ENCODE results near the gene MLLT10. TPM values are rescaled to one million over a fixed set of nuclear protein-coding genes. Genes with fewer than 3 reads are reported as not detected.

Gene MLLT10
- polyA plus RNA-seq, 12 donors = 26.3 to 48.2 (median 29.8) TPM; not detected in 1

DNA sequence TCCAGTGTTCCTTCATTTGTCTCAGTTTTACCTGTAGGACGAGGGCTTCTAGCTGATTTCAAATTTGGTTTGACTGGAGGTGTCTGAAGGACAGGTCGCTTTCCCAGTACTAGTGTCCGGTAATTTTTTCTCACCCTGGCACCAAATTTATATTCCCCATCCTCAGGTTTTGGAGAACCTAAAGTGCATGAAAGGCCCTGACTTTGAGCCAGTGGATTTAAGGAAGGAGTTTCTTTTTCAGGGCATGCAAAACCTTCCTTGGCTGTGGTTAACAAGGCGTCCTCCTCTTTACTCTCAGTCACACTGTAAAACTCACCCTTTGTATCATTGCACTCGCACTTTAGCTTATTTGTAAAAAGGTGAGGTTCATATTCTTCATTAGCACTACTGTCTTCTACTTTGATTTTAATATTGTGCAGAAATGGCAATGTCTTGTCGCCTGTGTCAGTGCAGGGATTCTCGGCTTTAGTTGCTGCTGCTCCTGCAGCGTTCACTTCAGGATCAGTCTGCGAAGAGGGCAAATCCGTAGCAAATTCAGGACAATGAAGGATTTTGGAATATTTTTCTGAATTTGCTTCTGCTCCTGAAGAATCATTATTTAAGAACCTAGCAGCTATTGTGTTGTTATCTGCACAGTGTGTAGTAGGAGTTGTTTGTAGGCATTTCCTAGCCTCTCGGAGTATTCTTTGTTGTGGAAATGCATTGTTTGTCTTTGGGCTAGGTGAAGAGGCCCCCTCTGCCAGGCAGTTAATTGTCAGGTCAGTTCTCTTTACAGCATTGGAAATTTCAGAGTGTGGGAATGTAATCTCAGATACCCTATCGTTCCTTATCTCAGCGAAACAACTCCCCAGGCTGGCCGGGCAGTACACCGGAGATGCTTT is 18.4 kb upstream of the MLLT10 start:
- no peak for DNase-seq

DNA sequence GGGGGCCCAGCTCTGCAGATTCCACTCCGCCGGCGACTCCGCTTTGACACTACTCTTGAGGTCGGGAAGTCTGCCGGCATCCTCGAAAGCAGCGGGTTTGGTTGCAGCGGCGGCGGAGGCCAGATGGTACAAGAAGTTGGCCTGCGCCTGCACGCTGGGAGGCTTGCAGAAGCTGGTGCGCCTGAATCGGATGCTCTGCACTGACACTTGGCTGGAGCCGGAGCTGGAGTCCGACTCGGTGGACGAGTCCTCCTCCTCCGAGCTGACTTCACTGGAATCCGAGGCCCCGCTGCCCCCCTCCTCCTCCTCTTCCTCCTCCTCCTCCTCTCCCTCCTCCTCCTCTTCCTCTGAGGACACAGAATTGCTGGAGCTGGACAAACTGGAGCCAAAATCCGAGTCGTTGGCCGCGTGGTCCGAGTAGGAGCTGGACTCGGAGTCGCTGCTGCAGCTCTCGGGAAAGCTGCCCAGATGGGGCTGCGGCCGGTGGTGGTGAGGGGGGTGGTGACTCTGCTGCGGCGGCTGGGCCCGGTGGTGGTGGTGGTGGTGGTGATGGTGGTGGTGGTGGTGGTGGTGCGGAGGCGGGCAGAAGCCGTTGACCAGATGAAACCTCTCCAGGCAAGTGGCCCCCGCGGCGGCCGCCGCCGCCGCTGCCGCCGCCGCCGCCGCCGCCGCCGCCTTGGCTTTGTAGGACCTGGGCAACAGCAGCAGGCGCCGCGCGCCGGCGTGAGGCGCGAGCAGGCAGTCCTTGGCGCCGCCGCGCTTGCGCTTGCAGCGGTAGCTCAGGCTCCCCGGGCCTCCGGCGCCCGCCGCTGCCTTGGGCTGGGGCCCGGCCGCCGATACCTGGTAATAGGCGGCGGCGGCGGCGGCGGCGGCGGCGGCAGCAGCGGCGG is 17.5 kb upstream of the MLLT10 start:
- peak; percentile 83 for DNase-seq

DNA sequence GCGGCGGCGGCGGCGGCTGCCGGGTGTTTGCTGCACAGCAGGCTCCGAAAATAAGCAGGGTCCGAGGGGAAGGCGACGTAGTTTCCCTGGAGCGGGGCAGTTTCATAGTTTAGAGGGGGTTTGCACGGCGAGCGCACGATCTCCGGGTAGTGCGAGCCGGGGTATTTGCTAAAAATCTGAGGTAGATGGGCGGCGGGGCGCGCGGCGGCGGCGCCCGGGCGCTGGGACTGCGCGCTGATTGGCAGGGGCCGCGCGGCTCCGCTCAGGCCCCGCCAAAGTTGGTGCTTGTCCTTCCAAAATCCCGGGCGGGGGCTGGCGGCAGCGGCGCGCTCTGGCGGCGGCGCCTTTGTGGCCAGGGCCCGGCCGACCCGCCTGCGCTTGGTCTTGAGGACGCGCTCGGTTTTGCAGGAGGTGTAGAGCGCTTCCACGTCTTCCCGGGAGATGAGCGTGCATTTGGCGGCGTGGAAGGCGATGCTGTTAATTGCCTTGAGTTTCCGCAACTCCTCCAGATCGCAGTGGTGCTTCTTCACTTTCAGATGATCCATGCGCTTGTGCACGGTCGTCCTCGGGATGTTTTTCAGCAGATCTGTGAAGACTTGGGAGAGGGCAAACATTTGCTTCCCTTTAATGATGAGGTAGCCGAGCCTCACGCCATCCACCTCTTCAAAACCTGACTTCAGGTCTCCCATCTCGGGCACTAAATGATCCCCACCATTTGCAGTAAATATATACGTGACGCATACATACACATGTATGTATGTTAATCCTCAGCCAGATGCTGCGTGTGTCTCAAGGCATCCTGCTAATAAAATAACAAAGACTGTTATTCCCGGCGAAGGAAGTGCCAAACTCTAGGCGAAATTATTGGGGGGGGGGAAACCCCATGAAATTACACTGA is 16.6 kb upstream of the MLLT10 start:
- no peak for DNase-seq

DNA sequence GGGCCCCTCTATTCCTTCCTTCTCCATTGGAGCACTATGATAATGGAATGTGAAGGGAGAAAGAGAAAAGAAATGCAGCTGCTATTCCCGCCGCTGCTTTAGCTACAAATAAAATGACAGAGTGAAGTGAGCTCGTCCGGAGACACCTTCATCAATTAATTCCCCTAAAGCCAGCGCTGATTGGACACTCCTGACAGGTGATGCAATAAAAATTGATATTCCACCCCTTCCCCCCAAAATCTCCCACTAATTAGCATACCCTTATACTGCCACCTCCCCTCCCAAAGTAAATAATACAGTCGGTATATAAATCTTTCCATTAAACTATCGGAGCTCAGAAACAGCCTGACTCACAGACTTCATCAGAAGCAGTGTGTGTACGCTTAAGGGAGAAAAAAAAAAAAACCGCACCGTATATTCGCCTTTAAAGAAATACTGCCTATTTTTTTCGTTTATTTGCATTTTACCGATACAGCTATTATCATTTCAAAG is 15.8 kb upstream of the MLLT10 start:
- no peak for DNase-seq

DNA sequence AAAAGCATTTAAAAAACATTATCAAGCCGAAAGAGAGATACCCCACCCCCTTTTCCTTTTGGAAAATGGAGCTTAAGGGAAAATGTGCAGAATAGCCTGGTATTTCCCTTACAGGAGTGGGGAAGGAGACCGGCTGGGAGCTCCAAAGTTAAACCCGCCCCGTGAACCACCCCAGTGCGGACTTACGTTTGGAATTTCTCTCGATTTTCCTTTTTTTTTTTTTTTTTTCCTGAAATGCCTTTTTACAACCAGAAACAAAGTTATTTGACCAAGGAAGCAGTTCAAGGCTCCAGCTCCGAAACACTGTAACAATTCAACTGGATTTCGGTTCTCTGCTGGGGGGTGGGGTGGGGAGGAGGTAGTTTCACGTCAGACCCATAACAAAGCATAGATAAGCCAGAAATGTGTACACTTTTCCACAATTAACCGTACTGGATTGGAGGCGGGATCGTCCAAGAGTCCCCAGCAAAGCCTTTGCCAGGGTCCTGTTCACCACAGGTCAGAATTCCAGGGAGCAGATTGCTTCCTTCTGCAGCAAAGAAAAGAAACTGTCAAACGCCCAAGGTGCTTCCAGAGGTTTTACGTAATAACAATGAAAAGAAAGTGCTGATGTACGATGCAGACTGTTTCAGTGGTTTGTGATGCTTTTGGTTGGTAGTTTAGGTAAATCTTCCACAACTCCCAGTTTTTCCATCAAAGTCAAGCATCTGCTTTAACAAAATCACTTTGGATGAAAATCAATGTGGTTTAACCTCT is 15.2 kb upstream of the MLLT10 start:
- DNase-seq = no peak

DNA sequence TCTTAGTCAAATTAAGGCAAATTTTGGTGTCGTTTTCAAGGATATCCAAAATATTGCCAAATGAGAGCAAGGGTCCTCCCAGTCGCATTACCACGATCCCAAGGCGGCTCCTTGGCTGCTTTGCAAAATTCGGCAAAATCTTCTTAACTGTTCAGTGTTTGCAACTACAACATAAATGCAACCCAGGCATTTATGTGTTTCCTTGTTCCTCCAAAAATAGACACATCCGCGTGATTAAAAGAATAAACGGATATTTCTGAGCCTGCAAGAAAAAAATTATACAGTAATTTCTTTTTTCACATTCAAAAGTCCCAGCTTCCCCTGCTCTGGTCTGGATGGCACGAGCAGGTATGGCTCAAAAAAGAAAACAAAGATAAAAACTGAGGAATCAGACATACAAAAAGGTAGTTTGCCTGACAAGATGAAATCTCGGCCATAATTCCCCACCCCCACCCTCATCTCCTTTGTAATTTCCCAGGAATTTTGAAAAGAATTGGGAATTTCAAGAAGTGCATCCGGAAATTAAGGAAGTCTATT is 14.6 kb upstream of the MLLT10 start:
- DNase-seq = no peak

DNA sequence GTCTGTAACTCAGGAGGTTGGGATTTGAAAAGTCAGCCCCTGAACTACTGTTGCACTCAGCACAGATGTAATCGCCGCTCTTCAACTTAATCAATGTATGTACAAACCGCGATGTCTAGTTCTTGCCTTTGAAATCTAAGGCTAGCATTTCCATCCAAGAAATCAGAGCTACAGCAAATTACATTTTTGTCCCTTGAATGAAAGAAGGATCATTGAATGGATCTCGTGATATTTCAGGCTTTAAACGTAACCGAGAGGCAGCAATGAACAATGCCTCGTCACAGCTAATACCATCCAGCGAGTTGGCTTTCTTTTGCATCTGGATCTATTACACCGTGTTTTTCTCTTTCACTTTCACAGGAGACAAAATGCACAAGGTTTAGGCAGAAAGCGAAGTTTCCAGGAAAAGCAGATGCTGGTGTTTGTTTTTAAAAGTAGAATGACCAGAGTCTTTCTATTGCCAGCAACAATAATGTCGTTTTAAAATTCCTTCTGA is 14.0 kb upstream of the MLLT10 start:
- no peak for DNase-seq

DNA sequence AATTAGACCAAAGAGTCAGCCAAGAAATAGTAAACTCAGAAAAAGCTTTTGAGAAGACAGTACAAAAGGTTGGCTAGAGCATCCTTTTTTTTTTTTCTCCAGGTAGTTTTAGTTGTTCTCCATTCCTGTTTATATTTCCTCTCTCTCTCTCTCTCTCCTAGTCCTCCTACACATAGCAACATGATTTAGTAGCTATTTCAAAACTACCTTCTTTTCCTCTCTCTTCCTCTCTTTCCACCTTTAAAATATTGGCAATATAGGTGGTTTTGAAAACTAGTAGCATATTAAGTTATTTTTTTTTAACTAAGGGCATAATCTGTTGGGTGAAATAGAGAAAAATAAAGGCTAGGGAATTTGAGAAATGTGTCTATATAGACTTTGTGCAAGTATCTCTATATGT is 13.5 kb upstream of the MLLT10 start:
- DNase-seq = no peak

DNA sequence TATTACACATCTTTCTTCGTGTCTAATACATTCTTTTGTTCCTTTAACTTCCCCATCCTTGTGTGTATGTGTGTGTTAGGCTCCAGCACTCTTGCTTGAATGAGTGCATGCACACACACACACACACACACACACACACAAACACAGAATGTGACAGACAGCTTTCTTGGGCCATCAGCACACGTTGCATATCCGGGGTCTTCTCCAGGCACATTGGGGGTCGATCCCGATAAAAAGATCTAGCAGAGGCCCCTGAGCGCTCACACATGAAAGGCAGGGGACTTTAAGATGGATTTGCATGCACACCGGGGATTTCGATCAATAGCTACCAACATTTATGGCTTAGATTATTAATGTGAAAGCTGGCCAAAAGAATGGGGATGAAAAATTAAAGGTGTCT is 13.1 kb upstream of the MLLT10 start:
- no peak for DNase-seq

DNA sequence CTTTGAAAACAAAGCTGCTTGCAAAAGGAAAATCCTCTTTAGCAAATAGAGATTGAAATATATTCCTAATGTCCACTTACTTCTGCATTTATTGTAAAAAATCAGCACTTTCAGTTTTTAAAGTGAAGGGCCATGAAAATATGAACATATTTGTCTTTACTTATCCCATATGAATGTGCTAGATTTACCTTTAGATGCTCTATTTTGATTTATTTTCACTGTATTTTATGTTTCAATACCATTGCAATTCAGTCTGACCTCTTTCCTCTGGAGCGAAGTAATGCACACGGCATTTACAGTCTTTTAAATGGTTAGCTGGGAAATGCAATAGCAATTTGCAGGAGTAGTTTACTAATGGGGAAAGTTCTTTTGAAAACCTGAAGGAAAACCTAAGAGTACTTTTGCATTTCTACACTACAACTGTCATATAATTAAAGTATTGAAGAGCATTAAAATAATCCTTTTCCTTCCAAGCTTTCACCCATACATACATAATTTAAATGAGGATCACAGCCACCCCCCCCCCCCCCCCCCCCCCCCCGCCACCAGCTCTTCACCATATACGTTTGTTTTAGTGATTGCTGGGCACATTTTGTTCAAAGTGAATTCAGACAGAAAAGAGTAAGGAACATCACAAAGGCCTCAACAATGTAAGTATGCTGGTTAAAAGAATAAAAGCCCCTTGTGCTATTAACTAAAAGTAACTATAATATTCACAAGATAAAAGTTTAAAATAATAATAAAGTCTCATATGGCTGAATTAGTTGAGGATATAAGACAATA is 12.1 kb upstream of the MLLT10 start:
- no peak for DNase-seq

DNA sequence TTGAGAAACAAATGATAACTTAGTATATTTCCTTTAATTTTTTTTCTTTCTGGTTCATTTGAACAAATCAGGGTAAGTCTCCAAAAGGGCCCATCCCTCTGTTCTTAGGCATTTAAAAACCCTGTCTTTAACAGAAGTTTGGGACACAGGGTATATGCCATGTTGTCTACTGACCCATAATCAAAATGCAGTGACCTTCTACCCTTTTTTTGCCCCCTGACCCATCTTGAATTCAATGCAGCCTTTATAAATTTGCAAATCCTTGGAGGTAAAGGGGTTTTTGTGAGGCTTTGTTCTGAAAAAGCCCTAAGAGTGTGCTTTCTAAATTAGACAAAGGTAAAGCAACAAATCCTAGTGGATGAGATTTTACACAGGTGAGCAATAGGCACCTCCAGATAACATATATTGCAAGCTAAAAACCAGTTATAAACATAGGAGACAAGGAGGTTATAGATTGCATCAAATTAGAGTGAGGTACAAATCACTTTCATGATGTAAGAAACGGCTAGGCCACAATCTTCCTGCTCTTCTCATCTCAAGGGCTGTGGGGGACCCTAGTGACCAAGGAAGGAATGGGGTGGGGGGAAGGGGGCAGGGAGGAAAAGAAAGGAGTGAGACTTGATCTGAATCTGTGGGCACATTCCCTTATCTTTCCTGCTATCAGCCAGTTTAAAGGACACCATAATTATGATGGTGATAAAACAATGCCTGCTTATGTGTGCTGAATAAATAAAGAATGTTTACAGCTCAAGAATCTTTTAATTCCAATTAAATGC is 11.2 kb upstream of the MLLT10 start:
- DNase-seq = no peak

DNA sequence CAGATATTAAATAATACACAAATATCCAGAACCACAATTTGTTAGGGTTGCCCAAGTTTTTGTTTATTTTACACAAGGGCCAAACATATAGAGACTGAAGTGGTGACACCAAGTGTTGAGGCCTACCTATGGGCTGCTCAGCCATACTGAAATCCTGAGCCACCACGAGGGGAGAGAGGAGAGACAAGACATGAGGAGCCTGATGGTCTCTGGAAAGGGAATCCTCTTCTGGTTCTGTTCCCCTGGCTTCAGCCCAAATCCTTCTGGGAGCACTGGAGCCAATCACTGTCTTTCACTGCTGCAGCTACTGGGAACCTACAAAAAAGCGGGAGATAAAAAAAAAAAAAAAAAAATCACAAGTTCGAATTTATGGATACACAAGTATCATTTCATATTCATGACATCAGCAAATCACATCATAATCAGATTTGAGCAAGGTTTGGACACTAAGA is 10.4 kb upstream of the MLLT10 start:
- DNase-seq = no peak

DNA sequence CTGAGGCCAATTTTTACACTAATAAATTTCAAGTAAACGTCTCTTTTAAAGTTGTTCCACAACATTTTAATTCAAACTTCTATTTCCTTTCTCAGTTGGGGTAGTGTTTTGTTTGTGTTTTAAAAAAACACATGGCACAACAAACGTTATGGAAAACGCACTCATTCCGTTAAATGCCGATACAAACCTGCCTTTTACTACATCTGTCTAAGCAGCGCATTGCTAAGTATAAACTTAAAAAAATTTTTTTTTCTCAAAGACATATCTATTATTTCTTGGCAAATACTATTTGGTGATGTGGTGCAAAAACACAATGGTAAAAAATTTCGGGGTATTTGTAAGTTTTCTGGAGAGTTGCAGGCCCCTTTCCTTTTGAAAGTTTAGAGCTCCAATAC is 9.9 kb upstream of the MLLT10 start:
- no peak for DNase-seq

DNA sequence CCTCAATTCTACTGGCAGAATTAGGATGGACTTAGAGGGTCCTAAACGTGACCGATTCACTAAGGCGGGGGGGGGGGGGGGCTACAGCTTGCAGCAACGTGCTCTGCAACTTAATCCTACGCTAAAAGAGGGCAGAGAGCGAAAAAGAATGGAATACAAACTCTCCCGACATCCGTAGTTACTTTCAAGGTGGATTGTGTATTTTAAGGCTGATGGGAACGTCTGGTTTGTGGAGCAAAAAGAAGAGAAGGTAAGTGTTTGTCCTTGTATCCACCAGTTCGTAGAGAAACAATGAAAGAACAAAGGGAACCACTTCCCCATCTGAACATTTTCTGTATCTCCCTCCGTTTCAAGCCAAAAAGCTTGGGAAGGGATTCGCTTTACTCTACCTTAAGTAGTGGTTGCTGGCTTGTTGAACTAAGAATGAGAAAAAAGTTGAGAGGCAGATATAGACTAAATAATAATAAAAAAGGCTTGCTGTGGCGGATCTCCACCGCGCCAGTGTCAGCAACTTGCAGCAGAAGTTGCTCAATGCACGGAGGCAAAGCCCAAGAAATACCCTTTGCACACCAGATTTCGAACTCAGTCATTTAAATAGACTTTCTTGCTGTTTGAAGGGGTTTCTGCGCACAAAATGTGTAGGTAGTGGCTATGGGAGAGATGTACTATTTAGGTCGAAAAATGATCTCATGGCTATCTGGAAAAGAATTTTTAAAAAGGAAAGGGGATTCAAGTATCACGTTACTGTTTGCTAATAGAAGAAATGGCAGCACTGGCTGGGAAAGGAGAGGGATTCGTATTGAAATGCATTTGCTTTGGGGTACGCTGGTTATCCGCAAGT is 9.3 kb upstream of the MLLT10 start:
- no peak for DNase-seq

DNA sequence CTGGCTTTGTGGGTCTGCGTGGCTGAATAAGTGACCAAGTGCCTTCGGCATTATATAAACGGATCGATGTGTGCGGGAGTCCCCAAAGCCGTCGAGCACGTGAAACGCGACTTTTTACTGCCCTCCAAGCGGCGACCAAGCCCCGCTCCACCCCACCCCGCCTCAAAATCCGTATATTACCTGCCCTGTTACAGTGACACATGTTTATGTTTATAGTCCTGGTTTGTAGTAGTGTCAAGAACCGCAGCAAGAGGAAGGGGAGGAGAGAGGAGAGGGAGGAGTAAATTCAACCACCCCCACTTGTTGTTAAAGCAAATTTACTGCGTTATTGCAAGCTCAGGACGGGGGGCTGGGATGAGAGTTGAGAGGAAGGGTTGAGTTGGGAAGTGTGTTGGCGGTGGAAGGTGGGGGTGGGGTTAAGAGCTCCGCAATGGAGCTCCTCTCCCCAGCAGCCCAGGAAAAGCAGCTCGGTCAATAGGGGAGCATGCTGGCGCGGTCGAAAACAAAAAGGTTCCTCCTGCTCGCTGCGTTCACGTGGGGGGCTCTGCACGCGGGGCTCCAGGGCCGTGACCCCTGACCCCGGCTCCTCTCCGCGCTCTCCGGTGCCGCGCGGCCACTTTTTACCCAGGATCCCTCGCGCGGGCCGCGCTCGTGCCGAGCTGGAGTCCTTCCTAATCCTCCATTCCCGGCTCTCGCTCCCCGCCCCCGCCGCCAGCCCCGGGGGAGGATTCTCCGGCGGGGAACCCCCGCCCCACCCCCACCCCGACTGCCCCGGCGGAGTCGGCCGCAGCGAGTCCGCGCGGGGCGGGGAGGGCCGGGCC is 8.5 kb upstream of the MLLT10 start, which contains the start of gene SKIDA1:
SKIDA1 (minus strand) TSS at position 316 of the 821 bp plus-strand sequence. CDS start 7,860 bp downstream, outside the sequence.
- DNase-seq = peak; percentile 92

DNA sequence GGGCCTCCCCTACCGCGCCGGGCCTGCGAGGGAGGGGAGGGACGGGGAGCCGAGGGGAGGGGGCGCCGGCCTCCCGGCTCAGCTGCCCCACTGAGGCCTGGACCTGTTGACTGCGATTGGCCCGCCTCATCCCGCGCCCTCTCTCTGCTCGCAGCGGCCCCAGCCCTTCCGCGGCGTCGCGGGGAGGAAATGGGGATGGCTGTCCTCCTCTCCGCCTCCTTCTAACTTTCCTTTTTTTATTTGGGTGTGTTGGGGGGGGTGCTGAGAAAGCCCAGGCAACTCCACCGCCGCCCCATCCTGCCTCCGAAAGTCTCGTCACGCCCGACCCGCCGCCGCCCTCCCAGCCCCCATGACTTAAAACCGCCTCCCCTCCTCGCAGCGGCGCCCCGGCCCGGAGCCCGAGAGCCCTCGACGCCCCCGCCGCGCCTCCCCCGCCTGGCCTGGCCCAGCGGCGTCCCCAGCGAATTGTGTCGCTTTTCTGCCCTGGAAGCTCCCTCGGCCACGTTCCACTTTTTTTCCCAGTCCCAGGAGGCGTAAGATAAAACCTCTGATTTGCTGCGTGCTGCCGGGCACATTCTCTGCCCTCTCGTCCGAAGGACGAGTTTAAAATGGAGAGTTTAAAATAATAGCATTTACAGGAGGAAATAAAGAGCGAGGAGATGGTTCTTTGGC is 7.7 kb upstream of the MLLT10 start:
- DNase-seq = peak; percentile 88

Measured in muscle of arm (tissue), 12 donors.